OCI-LY1 (cell line): ENCODE data around the gene SC5D.

Source experiments
- CTCF ChIP-seq: fragments of 200-600 bp; sonication (generic), shearing (Covaris generic); IDR thresholded peaks from 2 replicates; pipeline ENCODE4 v1.5.1; 2017; ENCODE audit warnings: mild to moderate bottlenecking, antibody characterized with exemption, low read length, moderate library complexity, mixed read lengths
- EZH2 ChIP-seq: fragments of 200-600 bp; sonication (generic), shearing (Covaris generic); IDR thresholded peaks from 2 replicates; pipeline ENCODE4 v1.8.0; 2017; ENCODE audit warnings: borderline replicate concordance, mixed run types, mild to moderate bottlenecking, antibody characterized with exemption, low read length, moderate library complexity, mixed read lengths

GRCh38 chr11:121298774-121299173, 6.2 kb downstream of the SC5D start:
- TF ChIP-seq CTCF (no peak), EZH2 (no peak)
